KOPT-K1 (cell line): ENCODE measurements around the gene SETD4.

Experiments
- H3K27ac ChIP-seq: fragments of 200-600 bp; sonication (generic); 2 replicates; pipeline ENCODE4 v1.5.1; 2016; ENCODE audit warnings: antibody characterized with exemption, mild to moderate bottlenecking, low read depth, low read length; ENCODE audit not compliant: poor library complexity, severe bottlenecking
- H3K36me3 ChIP-seq: fragments of 200-600 bp; sonication (generic); 2 replicates; pipeline ENCODE4 v1.5.1; 2017; ENCODE audit warnings: antibody characterized with exemption, mild to moderate bottlenecking, low read length, moderate library complexity; ENCODE audit not compliant: insufficient read depth
- H3K9me3 ChIP-seq: fragments of 200-600 bp; sonication (generic); 2 replicates; pipeline ENCODE4 v1.5.1; 2017; ENCODE audit warnings: antibody characterized with exemption, low read length, mild to moderate bottlenecking; ENCODE audit not compliant: insufficient read depth, poor library complexity, severe bottlenecking

Gene SETD4

GRCh38 chr21:35988416-35989137 lies 71.7 kb downstream of the SETD4 start:
- no peak overlapping the region for H3K27ac ChIP-seq
- H3K36me3 ChIP-seq, result no peaks in the 10 kb centered on the region

GRCh38 chr21:35987475-35987874 lies 72.9 kb downstream of the SETD4 start:
- Histone ChIP-seq H3K9me3 (no peaks in the 10 kb centered on the region), H3K36me3 (no peaks in the 10 kb centered on the region), H3K27ac (no peak overlapping the region)

More at GRCh38 chr21:35988416-35989137, 71.7 kb downstream of the SETD4 start:
- H3K9me3 ChIP-seq, result no peaks in the 10 kb centered on the region

GRCh38 chr21:35984654-35985361 lies 75.5 kb downstream of the SETD4 start:
- no peaks in the 10 kb centered on the region for H3K9me3 ChIP-seq
- no peaks in the 10 kb centered on the region for H3K36me3 ChIP-seq
- no peak overlapping the region for H3K27ac ChIP-seq
